ENCODE measurements around the gene GALNT12. TPM values are rescaled to one million over a fixed set of nuclear protein-coding genes. Genes with fewer than 3 reads are reported as not detected.

GALNT12 gene
- total RNA-seq, 1 donor from 2014 or later = 46.5 TPM

DNA sequence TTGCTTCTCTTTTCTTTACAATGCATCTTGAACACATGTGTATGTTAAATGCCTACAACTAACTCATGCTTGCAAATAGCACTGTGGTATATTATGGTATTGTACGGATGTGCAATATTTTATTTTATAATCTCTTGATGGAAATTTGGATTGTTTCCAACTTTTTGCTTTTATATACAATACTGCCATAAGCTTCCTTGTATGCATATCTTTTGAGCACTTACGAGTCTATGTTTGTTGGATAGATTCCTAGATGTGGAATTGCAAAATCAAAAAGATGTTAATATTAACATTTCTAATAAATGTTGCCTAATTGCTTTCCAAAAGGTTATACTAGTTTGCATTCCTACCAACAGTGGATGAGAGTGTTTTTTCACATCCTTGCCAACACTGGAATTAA lies 3.4 kb upstream of the GALNT12 start:
- H3K4me3 Mint-ChIP-seq = no peak overlapping the region
- Histone ChIP-seq H3K27me3 (peaks cover 3% of the 10 kb centered on the region), H3K9ac (no peak overlapping the region), H3K27ac (no peak overlapping the region), H3K36me3 (no peaks in the 10 kb centered on the region), H3K79me2 (ENCODE audit: low read depth) (no peaks in the 10 kb centered on the region), H4K20me1 (ENCODE audit: low read depth) (peaks cover 6% of the 10 kb centered on the region), H3K4me1 (peaks cover 9% of the 10 kb centered on the region), H3K9me3 (ENCODE audit: low read depth) (no peaks in the 10 kb centered on the region), H3K4me3 (no peak overlapping the region), H3F3A (ENCODE audit: low read depth) (peaks cover 13% of the 10 kb centered on the region), H2AFZ (replicated peaks) (no peak overlapping the region), H3K4me2 (no peak overlapping the region)
- no peak overlapping the region for H3K27ac Mint-ChIP-seq
- peaks cover under 1% of the 10 kb centered on the region for H3K36me3 Mint-ChIP-seq
- no peak for DNase-seq (ENCODE audit: low spot score)
- peaks cover under 1% of the 10 kb centered on the region for H3K9me3 Mint-ChIP-seq
- peaks cover 11% of the 10 kb centered on the region for H3K27me3 Mint-ChIP-seq (ENCODE audit: insufficient read depth, low read depth)
- H3K4me1 Mint-ChIP-seq = peaks cover 26% of the 10 kb centered on the region
- TF ChIP-seq EZH2 (IDR thresholded peaks at IDR 0.05) (no peak), EZH2phosphoT487 (IDR thresholded peaks at IDR 0.05) (no peak)
- TF ChIP-seq, protein P1, sequence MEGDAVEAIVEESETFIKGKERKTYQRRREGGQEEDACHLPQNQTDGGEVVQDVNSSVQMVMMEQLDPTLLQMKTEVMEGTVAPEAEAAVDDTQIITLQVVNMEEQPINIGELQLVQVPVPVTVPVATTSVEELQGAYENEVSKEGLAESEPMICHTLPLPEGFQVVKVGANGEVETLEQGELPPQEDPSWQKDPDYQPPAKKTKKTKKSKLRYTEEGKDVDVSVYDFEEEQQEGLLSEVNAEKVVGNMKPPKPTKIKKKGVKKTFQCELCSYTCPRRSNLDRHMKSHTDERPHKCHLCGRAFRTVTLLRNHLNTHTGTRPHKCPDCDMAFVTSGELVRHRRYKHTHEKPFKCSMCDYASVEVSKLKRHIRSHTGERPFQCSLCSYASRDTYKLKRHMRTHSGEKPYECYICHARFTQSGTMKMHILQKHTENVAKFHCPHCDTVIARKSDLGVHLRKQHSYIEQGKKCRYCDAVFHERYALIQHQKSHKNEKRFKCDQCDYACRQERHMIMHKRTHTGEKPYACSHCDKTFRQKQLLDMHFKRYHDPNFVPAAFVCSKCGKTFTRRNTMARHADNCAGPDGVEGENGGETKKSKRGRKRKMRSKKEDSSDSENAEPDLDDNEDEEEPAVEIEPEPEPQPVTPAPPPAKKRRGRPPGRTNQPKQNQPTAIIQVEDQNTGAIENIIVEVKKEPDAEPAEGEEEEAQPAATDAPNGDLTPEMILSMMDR (IDR thresholded peaks at IDR 0.05) = no peak

DNA sequence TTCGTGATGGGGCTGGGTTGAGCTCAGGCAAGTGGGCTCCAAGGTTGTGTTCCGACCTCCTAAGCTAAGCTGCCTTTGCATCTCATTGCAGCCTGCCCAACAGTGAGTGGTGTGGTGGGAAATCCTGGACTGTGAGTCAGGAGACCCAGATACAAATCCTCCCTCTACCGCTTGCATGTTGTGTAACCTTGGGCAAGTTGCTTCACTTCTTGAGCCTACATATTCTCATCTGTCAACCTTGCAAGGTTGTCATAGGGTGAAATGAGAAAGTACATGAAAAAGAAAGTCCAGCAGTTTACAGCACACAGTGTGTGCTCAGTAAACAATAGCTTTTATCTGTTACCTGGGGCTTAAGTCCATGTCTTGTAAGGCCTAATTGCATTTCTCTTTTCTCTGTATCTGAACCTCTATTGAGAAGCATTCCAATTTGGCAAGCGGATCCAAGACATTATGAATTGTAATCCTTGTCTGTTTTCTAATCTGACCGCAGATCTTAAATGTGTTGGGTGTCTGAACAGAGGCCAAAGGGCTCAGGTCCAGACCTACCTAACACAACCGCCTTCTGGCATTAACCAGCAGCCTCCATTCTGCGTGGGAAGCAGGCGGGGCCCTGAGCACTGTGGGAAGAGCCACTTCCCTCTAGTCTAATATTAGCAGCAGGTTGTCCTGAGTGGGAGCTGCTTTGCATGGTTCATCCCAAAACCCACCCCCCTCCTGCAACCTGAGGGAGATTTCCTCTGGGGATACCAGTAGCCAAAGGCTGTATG lies 1.8 kb upstream of the GALNT12 start:
- peaks cover 11% of the 10 kb centered on the region for H3K27me3 Mint-ChIP-seq (ENCODE audit: insufficient read depth, low read depth)
- H3K4me3 Mint-ChIP-seq = no peak overlapping the region
- Histone ChIP-seq H3K36me3 (no peaks in the 10 kb centered on the region), H2AFZ (replicated peaks) (no peak overlapping the region), H3K4me1 (peaks cover 26% of the 10 kb centered on the region), H4K20me1 (ENCODE audit: low read depth) (peaks cover 11% of the 10 kb centered on the region), H3K9ac (no peak overlapping the region), H3K9me3 (ENCODE audit: low read depth) (no peaks in the 10 kb centered on the region), H3K4me2 (no peak overlapping the region), H3K27ac (no peak overlapping the region), H3K27me3 (peaks cover 3% of the 10 kb centered on the region), H3K4me3 (no peak overlapping the region), H3F3A (ENCODE audit: low read depth) (peaks cover 29% of the 10 kb centered on the region), H3K79me2 (ENCODE audit: low read depth) (no peaks in the 10 kb centered on the region)
- no peaks in the 10 kb centered on the region for H3K9me3 Mint-ChIP-seq
- H3K27ac Mint-ChIP-seq = no peak overlapping the region
- no peaks in the 10 kb centered on the region for H3K36me3 Mint-ChIP-seq
- H3K4me1 Mint-ChIP-seq = peaks cover 42% of the 10 kb centered on the region
- TF ChIP-seq EZH2phosphoT487 (IDR thresholded peaks at IDR 0.05) (no peak), EZH2 (IDR thresholded peaks at IDR 0.05) (no peak)
- TF ChIP-seq, protein P1 (IDR thresholded peaks at IDR 0.05) = no peak
- no peak for DNase-seq (ENCODE audit: low spot score)

DNA sequence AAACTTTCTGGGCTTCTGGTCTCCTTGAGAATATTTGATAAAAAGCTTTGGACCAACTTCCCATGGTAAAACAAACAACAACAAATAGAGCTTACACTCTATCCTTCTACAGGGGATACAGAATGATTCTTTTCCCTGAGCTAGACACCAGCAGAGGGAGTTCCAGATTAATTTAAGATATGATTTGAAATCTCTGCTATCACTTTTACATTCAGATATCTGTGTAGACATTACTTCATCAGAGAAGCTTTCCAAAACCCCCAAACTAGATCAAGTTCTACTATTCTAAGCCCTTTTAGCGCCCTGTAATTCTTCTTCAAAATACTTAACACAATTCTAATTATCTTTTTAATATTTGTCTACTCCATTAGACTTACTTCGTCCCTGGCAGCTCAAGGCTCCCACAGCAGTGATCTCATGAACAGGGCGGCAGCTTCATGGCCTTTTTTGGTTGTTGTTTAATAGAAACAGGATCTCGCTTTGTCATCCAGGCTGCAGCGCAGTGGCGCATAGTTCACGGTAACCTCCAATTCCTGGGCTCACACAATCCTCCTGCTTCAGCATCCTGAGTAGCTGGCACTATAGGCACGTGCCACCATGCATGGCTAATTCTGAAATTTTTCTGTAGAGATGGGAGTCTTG lies 955 bp upstream of the GALNT12 start:
- Mint-ChIP-seq H3K27me3 (ENCODE audit: insufficient read depth, low read depth) (peaks cover 15% of the 10 kb centered on the region), H3K4me1 (peaks cover 50% of the 10 kb centered on the region), H3K9me3 (peaks cover 2% of the 10 kb centered on the region), H3K36me3 (no peaks in the 10 kb centered on the region), H3K27ac (no peak overlapping the region), H3K4me3 (peak overlapping the region; percentile 88)
- TF ChIP-seq EZH2phosphoT487 (IDR thresholded peaks at IDR 0.05) = no peak
- Histone ChIP-seq H2AFZ (replicated peaks) (no peak overlapping the region), H3K27me3 (peaks cover 3% of the 10 kb centered on the region), H3K4me2 (no peak overlapping the region), H3K4me3 (no peak overlapping the region), H3K4me1 (peaks cover 29% of the 10 kb centered on the region), H3K27ac (no peak overlapping the region), H3K79me2 (ENCODE audit: low read depth) (peaks cover 3% of the 10 kb centered on the region), H4K20me1 (ENCODE audit: low read depth) (peaks cover 11% of the 10 kb centered on the region), H3F3A (ENCODE audit: low read depth) (peaks cover 36% of the 10 kb centered on the region), H3K36me3 (no peaks in the 10 kb centered on the region), H3K9me3 (ENCODE audit: low read depth) (no peaks in the 10 kb centered on the region), H3K9ac (no peak overlapping the region)
- DNase-seq (ENCODE audit: low spot score) = no peak

DNA sequence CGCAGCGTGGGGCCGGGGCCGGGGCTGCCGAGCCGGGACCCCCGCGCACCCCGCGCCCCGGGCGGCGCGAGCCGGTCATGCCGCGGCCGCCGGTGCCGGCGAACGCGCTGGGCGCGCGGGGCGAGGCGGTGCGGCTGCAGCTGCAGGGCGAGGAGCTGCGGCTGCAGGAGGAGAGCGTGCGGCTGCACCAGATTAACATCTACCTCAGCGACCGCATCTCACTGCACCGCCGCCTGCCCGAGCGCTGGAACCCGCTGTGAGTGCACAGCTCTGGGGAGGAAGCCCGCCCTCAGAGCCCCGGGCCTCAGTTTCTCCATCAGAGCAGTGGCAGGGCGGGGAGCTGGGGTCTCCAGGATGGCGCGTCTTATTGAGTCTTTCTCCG lies 335 bp downstream of the GALNT12 start:
- H3K27me3 ChIP-seq = peaks cover 3% of the 10 kb centered on the region
- H3K79me2 ChIP-seq (ENCODE audit: low read depth) = peaks cover 16% of the 10 kb centered on the region
- TF ChIP-seq EZH2phosphoT487 (IDR thresholded peaks at IDR 0.05) (no peak), EZH2 (IDR thresholded peaks at IDR 0.05) (no peak)
- TF ChIP-seq, protein P1 (IDR thresholded peaks at IDR 0.05) = no peak
- no peaks in the 10 kb centered on the region for H3K36me3 ChIP-seq
- peaks cover 12% of the 10 kb centered on the region for H3K27me3 Mint-ChIP-seq (ENCODE audit: insufficient read depth, low read depth)
- DNase-seq (ENCODE audit: low spot score) = peak; percentile 71
- peaks cover 47% of the 10 kb centered on the region for H3K4me1 Mint-ChIP-seq
- H3K4me3 Mint-ChIP-seq = peak overlapping the region; percentile 90
- no peak overlapping the region for H3K9ac ChIP-seq
- peaks cover 2% of the 10 kb centered on the region for H3K9me3 Mint-ChIP-seq
- peaks cover 29% of the 10 kb centered on the region for H3K4me1 ChIP-seq
- peak overlapping the region; percentile 67 for H3K4me3 ChIP-seq
- H4K20me1 ChIP-seq (ENCODE audit: low read depth) = peaks cover 11% of the 10 kb centered on the region
- peaks cover 36% of the 10 kb centered on the region for H3F3A ChIP-seq (ENCODE audit: low read depth)
- peaks cover under 1% of the 10 kb centered on the region for H3K36me3 Mint-ChIP-seq
- H3K27ac ChIP-seq = no peak overlapping the region
- no peak overlapping the region for H2AFZ ChIP-seq (replicated peaks)
- no peaks in the 10 kb centered on the region for H3K9me3 ChIP-seq (ENCODE audit: low read depth)
- H3K4me2 ChIP-seq = peak overlapping the region; percentile 98
- H3K27ac Mint-ChIP-seq = peak overlapping the region; percentile 15

Measured in neural progenitor cell (in vitro differentiated cells).